ENCODE data around the gene CXADR. TPM values are rescaled to one million over a fixed set of nuclear protein-coding genes. Genes with fewer than 3 reads are reported as not detected.

Gene CXADR
- total RNA-seq, 2 donors from 2014 or later, result not detected

GRCh38 chr21:17610911-17611310 is 98.1 kb downstream of the CXADR start:
- H3K4me1 Mint-ChIP-seq (ENCODE audit: low read depth in 2 of 2), result peaks cover 16 to 31% of the 10 kb centered on the region in 2 donors
- H3K4me3 Mint-ChIP-seq, result peak overlapping the region; percentile 97
- ATAC-seq, result no peak
- peak overlapping the region; percentile 86 to 90 for H3K27ac Mint-ChIP-seq
- H3K27me3 Mint-ChIP-seq, result no peaks in the 10 kb centered on the region
- DNase-seq (ENCODE audit: low spot score), result no peak
- H3K9me3 Mint-ChIP-seq, result no peaks in the 10 kb centered on the region
- H3K36me3 Mint-ChIP-seq, result peaks cover 14% of the 10 kb centered on the region

- Mint-ChIP-seq H3K9me3 (no peaks in the 10 kb centered on the region), H3K27me3 (no peaks in the 10 kb centered on the region), H3K4me3 (peak overlapping the region; percentile 97), H3K4me1 (ENCODE audit: low read depth in 2 of 2) (peaks cover 16 to 31% of the 10 kb centered on the region in 2 donors), H3K36me3 (peaks cover 14% of the 10 kb centered on the region), H3K27ac (peak overlapping the region; percentile 86 to 90)
- ATAC-seq (peak; percentile 59 to 68), DNase-seq (ENCODE audit: low spot score) (peak; percentile 86)
Observed at GRCh38 chr21:17611414-17612022, 98.7 kb downstream of the CXADR start.

GRCh38 chr21:17612023-17612564 is 99.3 kb downstream of the CXADR start:
- ATAC-seq, result peak; percentile 13 to 50
- Mint-ChIP-seq H3K27me3 (no peaks in the 10 kb centered on the region), H3K4me1 (ENCODE audit: low read depth in 2 of 2) (peaks cover 16 to 31% of the 10 kb centered on the region in 2 donors), H3K4me3 (peak overlapping the region; percentile 97), H3K27ac (peak overlapping the region; percentile 86 to 90), H3K36me3 (peaks cover 14% of the 10 kb centered on the region), H3K9me3 (no peaks in the 10 kb centered on the region)
- peak; percentile 66 for DNase-seq (ENCODE audit: low spot score)

GRCh38 chr21:17612565-17613241 is 99.9 kb downstream of the CXADR start, which contains the start of gene BTG3:
BTG3 (minus strand) TSS chr21:17612901; CDS start chr21:17609144, 3,757 bp downstream.
- DNase-seq (ENCODE audit: low spot score) (peak; percentile 93), ATAC-seq (peak; percentile 94 to 95)
- Mint-ChIP-seq H3K27me3 (no peaks in the 10 kb centered on the region), H3K4me3 (peak within 1 kb of the TSS; percentile 97), H3K9me3 (no peaks in the 10 kb centered on the region), H3K27ac (peak within 1 kb of the TSS; percentile 86 to 90), H3K36me3 (peaks cover 14% of the 10 kb centered on the region), H3K4me1 (ENCODE audit: low read depth in 2 of 2) (peaks cover 16 to 31% of the 10 kb centered on the region in 2 donors)

- Mint-ChIP-seq H3K4me1 (ENCODE audit: low read depth in 2 of 2) (peaks cover 16 to 29% of the 10 kb centered on the region in 2 donors), H3K27ac (peak overlapping the region; percentile 34 to 60), H3K4me3 (peak overlapping the region; percentile 77), H3K36me3 (peaks cover 14% of the 10 kb centered on the region), H3K27me3 (peaks cover 0 to 2% of the 10 kb centered on the region in 2 donors), H3K9me3 (no peaks in the 10 kb centered on the region)
- ATAC-seq (no peak), DNase-seq (ENCODE audit: low spot score) (no peak)
Observed at GRCh38 chr21:17613242-17613676, 100.4 kb downstream of the CXADR start.

- DNase-seq (ENCODE audit: low spot score), result no peak
- no peak overlapping the region for H3K4me3 Mint-ChIP-seq
- no peaks in the 10 kb centered on the region for H3K36me3 Mint-ChIP-seq
- no peak overlapping the region for H3K27ac Mint-ChIP-seq
- H3K27me3 Mint-ChIP-seq, result peaks cover 0 to 2% of the 10 kb centered on the region in 2 donors
- no peaks in the 10 kb centered on the region for H3K9me3 Mint-ChIP-seq
- ATAC-seq, result no peak
- H3K4me1 Mint-ChIP-seq (ENCODE audit: low read depth in 2 of 2), result peaks cover 0 to 2% of the 10 kb centered on the region in 2 donors
Observed at GRCh38 chr21:17616831-17617230, 104.0 kb downstream of the CXADR start.

GRCh38 chr21:17622018-17622417 is 109.2 kb downstream of the CXADR start:
- DNase-seq (ENCODE audit: low spot score) (no peak), ATAC-seq (no peak)
- no peak overlapping the region for H3K27ac Mint-ChIP-seq
- no peaks in the 10 kb centered on the region for H3K4me1 Mint-ChIP-seq (ENCODE audit: low read depth in 2 of 2)
- H3K4me3 Mint-ChIP-seq, result no peak overlapping the region
- peaks cover 20 to 38% of the 10 kb centered on the region in 2 donors for H3K27me3 Mint-ChIP-seq
- no peaks in the 10 kb centered on the region for H3K9me3 Mint-ChIP-seq
- no peaks in the 10 kb centered on the region for H3K36me3 Mint-ChIP-seq

GRCh38 chr21:17631195-17631594 is 118.4 kb downstream of the CXADR start:
- no peak for ATAC-seq
- no peaks in the 10 kb centered on the region for H3K36me3 Mint-ChIP-seq

GRCh38 chr21:17636711-17637110 is 123.9 kb downstream of the CXADR start:
- peaks cover 6% of the 10 kb centered on the region for H3K9me3 Mint-ChIP-seq
- H3K27ac Mint-ChIP-seq, result no peak overlapping the region
- H3K4me1 Mint-ChIP-seq (ENCODE audit: low read depth in 2 of 2), result peaks cover 0 to 4% of the 10 kb centered on the region in 2 donors
- H3K36me3 Mint-ChIP-seq, result no peaks in the 10 kb centered on the region
- ATAC-seq (no peak), DNase-seq (ENCODE audit: low spot score) (no peak)
- no peak overlapping the region for H3K4me3 Mint-ChIP-seq
- H3K27me3 Mint-ChIP-seq, result peaks cover 0 to 8% of the 10 kb centered on the region in 2 donors

More at GRCh38 chr21:17631195-17631594, 118.4 kb downstream of the CXADR start:
- DNase-seq (ENCODE audit: low spot score), result no peak
- Mint-ChIP-seq H3K27ac (no peak overlapping the region), H3K27me3 (peaks cover under 1 to 11% of the 10 kb centered on the region in 2 donors), H3K9me3 (no peaks in the 10 kb centered on the region), H3K4me1 (ENCODE audit: low read depth in 2 of 2) (no peaks in the 10 kb centered on the region), H3K4me3 (no peak overlapping the region)

GRCh38 chr21:17640821-17641220 is 128.0 kb downstream of the CXADR start:
- Mint-ChIP-seq H3K27ac (no peak overlapping the region), H3K4me1 (ENCODE audit: low read depth in 2 of 2) (peaks cover 0 to 7% of the 10 kb centered on the region in 2 donors), H3K27me3 (no peaks in the 10 kb centered on the region), H3K4me3 (no peak overlapping the region), H3K9me3 (peaks cover 6% of the 10 kb centered on the region), H3K36me3 (no peaks in the 10 kb centered on the region)
- DNase-seq (ENCODE audit: low spot score) (no peak), ATAC-seq (no peak)

Other genes starting within 250 kb of the CXADR start
- gene BTG3, start 99.9 kb downstream of the CXADR start, total RNA-seq, result 10 to 100 TPM; 52.2 to 54.9 TPM